Measurements from ENCODE around the gene RBMS3.

DNA sequence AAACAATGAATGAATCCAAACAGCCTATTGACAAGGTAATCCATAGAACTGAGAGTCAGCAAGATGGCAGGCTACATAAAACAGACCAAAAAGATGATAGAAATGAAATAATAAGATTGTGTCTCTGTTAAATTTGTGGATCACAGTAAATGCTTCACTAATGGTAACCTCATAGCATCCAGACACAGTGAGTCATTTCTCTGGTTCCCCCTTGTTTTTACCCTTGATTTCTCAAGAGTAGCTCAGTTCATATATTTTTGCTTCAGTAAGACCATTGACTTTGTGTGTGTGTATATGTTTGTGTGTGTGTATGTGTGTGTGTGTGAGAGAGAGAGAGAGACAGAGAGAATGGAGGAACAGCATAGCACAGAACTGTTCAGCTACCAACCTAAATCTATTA lies 546.9 kb downstream of the RBMS3 start:
- TF ChIP-seq, protein P1, sequence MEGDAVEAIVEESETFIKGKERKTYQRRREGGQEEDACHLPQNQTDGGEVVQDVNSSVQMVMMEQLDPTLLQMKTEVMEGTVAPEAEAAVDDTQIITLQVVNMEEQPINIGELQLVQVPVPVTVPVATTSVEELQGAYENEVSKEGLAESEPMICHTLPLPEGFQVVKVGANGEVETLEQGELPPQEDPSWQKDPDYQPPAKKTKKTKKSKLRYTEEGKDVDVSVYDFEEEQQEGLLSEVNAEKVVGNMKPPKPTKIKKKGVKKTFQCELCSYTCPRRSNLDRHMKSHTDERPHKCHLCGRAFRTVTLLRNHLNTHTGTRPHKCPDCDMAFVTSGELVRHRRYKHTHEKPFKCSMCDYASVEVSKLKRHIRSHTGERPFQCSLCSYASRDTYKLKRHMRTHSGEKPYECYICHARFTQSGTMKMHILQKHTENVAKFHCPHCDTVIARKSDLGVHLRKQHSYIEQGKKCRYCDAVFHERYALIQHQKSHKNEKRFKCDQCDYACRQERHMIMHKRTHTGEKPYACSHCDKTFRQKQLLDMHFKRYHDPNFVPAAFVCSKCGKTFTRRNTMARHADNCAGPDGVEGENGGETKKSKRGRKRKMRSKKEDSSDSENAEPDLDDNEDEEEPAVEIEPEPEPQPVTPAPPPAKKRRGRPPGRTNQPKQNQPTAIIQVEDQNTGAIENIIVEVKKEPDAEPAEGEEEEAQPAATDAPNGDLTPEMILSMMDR (IDR thresholded peaks at IDR 0.05), result no peak
- TF ChIP-seq POLR2A (IDR thresholded peaks at IDR 0.05), result no peak
